Vagina (tissue), 2 donors: ENCODE results near the gene SLC66A2.

Experiments
- POLR2A ChIP-seq, 2 donors: fragments of 450-650 bp; IDR thresholded peaks; one replicate each; pipeline ENCODE4 v1.6.1; 2017; ENCODE audit warnings: antibody characterized with exemption in 2 of 2, mild to moderate bottlenecking in 2 of 2, moderate library complexity in 2 of 2
- POLR2AphosphoS5 ChIP-seq, 2 donors: sonication (generic); formaldehyde crosslinking; IDR thresholded peaks; one replicate each; pipeline ENCODE4 v1.9.0; 2017; ENCODE audit warnings: antibody characterized with exemption in 2 of 2, mild to moderate bottlenecking in 2 of 2, low read depth in 1 of 2; ENCODE audit not compliant: insufficient read depth in 1 of 2
- TF ChIP-seq, protein P1 (sequence below), 3 experiments: fragments of 450-650 bp in 2 of 3; fragments of 200-600 bp in 1 of 3; sonication (generic) in 1 of 3; IDR thresholded peaks; one replicate each; pipeline ENCODE4 v1.5.1; 2017 to 2019; ENCODE audit warnings: antibody characterized with exemption in 3 of 3, mild to moderate bottlenecking in 2 of 3, moderate library complexity in 2 of 3

GRCh38 chr18:79936641-79937040, 14.8 kb downstream of the SLC66A2 start:
- TF ChIP-seq, protein P1, sequence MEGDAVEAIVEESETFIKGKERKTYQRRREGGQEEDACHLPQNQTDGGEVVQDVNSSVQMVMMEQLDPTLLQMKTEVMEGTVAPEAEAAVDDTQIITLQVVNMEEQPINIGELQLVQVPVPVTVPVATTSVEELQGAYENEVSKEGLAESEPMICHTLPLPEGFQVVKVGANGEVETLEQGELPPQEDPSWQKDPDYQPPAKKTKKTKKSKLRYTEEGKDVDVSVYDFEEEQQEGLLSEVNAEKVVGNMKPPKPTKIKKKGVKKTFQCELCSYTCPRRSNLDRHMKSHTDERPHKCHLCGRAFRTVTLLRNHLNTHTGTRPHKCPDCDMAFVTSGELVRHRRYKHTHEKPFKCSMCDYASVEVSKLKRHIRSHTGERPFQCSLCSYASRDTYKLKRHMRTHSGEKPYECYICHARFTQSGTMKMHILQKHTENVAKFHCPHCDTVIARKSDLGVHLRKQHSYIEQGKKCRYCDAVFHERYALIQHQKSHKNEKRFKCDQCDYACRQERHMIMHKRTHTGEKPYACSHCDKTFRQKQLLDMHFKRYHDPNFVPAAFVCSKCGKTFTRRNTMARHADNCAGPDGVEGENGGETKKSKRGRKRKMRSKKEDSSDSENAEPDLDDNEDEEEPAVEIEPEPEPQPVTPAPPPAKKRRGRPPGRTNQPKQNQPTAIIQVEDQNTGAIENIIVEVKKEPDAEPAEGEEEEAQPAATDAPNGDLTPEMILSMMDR (IDR thresholded peaks at IDR 0.05) = no peak
- TF ChIP-seq POLR2A (IDR thresholded peaks at IDR 0.05) (no peak), POLR2AphosphoS5 (IDR thresholded peaks at IDR 0.05; ENCODE audit: insufficient read depth in 1 of 2, low read depth in 1 of 2) (no peak)
